LNCAP (cell line): ENCODE results near the gene VCAN.

Experiments used
- CTCF ChIP-seq: fragments of 450-650 bp; IDR thresholded peaks from 2 replicates; pipeline ENCODE4 v1.5.1; 2017; ENCODE audit warnings: mild to moderate bottlenecking

Gene VCAN

DNA sequence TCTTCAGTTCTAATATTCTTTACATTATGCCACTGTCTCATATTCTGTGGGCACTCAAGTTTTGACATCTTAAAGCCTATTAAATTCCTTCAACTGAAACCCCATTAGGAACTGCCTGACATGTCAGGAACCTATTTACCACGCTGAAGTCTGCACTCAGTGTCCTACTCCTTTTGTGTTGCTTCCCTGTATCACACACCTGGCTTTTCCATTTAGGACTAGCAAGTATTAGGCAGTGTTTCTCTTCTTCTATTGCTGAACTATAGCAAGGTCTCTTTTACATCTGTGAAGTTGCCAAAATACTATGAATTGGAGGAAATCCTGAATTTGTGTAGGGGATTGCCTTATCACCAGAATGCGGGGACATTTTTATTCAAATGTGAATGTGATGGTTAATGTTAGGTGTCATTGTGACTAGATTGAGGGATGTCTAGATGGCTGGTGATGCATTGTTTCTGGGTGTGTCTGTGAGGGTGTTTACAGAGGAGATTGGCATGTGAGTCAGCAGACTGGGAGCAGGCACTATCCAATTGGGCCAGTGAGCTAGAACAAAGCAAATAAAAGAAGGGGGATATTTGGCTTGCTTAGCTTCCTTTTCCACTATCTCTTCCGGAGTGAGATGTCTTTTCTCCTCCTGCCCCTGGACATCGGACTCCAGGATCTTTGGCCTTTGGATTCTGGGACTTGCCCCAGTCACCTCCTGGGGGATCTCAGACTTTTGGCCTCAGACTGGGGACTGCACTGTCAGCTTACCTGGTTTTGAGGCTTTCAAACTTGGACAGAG, 21.2 kb upstream of the VCAN start:
- no peak for TF ChIP-seq CTCF

GRCh38 chr5:83450967-83451248, 20.6 kb upstream of the VCAN start:
- no peak for TF ChIP-seq CTCF

GRCh38 chr5:83451955-83452354, 19.6 kb upstream of the VCAN start:
- TF ChIP-seq CTCF, result no peak

DNA sequence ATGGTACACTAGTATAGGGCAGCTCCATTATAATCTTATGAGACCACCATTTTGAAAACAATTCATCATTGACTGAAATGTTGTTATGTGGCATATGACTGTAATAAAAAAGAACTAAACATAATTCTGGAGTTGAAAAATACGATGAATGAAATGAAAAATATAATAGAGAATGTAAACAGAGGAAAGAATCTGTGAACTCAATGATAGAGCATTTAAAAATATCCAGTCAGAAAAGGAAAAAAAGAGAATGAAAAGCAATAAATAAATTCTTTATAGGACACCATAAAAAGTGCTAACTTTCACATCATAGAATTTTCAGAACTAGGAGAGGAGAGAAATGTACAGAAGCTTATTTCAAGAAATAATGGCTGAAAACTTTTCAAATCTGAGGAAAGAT, 17.6 kb upstream of the VCAN start:
- TF ChIP-seq CTCF, result no peak

DNA sequence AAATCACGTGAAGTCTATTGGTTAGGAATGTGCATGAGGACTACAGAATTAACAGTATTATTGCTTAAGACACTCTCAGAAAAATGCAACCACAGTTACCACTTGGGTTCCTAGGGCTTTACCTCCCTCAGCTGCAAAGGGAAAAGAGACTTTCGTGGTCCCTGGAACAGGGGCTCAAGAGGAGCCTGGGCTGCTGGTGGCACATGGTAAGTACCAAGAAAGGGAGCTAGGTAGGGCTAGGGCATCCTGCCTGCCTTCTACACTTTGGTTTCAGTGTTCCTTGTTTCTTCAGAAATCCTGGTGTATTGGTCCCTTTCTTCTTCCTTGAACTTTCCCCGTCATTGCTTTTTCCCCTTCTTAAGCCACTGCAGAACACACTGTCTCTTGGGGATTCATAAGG, 7.3 kb upstream of the VCAN start:
- no peak for TF ChIP-seq CTCF

DNA sequence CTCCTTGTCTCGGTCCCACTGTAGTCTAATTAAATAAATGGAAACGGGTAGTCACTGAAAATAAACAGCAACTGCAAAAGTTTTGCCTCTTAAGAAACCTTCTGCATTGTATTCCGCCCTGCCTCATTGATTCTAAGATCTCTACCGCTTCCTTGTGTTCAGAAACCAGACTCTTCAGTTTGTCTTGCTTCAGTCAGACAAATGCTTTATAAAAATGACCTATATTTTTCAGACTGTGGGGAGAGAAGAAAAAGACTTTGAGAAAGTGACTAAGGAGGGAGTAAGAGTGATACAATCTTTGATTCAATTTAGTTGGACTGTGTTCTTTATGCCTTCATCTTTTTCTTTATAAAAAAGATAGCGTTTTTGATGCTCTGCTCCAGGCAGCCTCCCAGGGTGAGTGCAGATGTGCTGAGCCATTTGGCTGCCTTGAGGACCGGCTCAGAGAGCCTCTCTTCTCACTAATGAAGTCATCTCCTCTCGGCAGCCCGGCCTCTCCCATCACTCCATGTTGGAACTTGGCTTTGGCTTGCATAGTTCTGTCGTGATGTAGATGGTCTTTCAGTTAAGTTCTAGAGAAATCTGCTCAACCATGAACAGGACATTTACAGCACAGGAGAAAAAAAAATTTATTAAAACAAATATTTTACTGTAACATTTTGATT, 4.0 kb upstream of the VCAN start:
- TF ChIP-seq CTCF, result no peak

- TF ChIP-seq CTCF, result no peak
Observed at GRCh38 chr5:83469075-83469474, 2.5 kb upstream of the VCAN start.
